AG04450 (cell line): ENCODE data around the gene HKDC1. TPM values are rescaled to one million over a fixed set of nuclear protein-coding genes. Genes with fewer than 3 reads are reported as not detected.

Source experiments
- CTCF ChIA-PET: fragments of 300-600, 350-600 bp; formaldehyde crosslinking; extraction: SDS; loops from one replicate; lab custom pipeline; 2022; ENCODE audit warnings: antibody characterized with exemption, inconsistent platforms; lab: Charles Lee
- POLR2A ChIA-PET: fragments of 350-600 bp; formaldehyde crosslinking; extraction: SDS; loops from one replicate; lab custom pipeline; 2021; ENCODE audit warnings: antibody characterized with exemption, inconsistent platforms; lab: Yijun Ruan, JAX
- DNase-seq: peaks from one replicate; pipeline ENCODE4 v3.0.0-alpha.2; 2011; ENCODE audit warnings: low read depth, low spot score
- H3K27ac ChIP-seq: one replicate; pipeline ENCODE4 v1.5.1; 2012; ENCODE audit warnings: low read depth, low read length, control low read depth
- H3K27me3 ChIP-seq: one replicate; pipeline ENCODE4 v1.6.0; 2012; ENCODE audit warnings: low read length; ENCODE audit not compliant: control insufficient read depth, insufficient read depth
- H3K4me3 ChIP-seq: 2 replicates; pipeline ENCODE4 v1.5.1; 2011; ENCODE audit warnings: mild to moderate bottlenecking, low read depth, low read length, control low read depth
- H3K9me3 ChIP-seq: 2 replicates; pipeline ENCODE4 v1.5.1; 2012; ENCODE audit warnings: low read length; ENCODE audit not compliant: control insufficient read depth, insufficient read depth
- polyA plus RNA-seq: library from polyadenylated mRNA; depleted of rRNA; stranded (reverse); fragments of >200 nt; gene quantifications from 2 replicates; pipeline ENCODE4 v1.2.3, GENCODE V29; 2011
- TF ChIP-seq, protein P1 (sequence below): IDR thresholded peaks from 2 replicates; pipeline ENCODE4 v1.5.1; 2011; ENCODE audit warnings: low read depth, low read length, control low read depth, inconsistent platforms

Gene HKDC1
- polyA plus RNA-seq, 1 experiment: 0.47 TPM

DNA sequence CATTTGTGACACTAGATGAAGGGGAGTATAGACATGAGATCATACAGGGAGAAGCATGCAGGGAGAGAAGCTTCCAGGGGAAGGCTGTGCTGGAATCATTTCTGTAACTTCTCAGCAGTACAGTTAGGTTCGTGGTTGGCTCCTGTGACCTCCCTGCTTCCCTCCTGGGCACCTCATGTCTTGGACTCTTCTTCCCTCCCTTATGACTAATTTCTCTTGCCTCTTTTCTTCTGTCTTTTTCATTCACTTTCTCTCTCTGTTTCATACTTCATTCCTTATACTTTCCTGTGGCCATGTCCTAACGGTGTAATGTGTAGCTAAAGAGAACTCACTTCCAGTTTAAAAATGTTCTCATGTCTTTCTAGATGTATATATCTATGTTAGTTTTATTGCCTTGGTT, 19.1 kb upstream of the HKDC1 start:
- POLR2A ChIA-PET: no interaction called here
- H3K9me3 ChIP-seq: no peaks in the 10 kb centered on the region
- CTCF ChIA-PET: no interaction called here
- H3K27ac ChIP-seq: no peak overlapping the region
- DNase-seq: no peak
- H3K27me3 ChIP-seq: no peaks in the 10 kb centered on the region
- no peak overlapping the region for H3K4me3 ChIP-seq
- TF ChIP-seq, protein P1, sequence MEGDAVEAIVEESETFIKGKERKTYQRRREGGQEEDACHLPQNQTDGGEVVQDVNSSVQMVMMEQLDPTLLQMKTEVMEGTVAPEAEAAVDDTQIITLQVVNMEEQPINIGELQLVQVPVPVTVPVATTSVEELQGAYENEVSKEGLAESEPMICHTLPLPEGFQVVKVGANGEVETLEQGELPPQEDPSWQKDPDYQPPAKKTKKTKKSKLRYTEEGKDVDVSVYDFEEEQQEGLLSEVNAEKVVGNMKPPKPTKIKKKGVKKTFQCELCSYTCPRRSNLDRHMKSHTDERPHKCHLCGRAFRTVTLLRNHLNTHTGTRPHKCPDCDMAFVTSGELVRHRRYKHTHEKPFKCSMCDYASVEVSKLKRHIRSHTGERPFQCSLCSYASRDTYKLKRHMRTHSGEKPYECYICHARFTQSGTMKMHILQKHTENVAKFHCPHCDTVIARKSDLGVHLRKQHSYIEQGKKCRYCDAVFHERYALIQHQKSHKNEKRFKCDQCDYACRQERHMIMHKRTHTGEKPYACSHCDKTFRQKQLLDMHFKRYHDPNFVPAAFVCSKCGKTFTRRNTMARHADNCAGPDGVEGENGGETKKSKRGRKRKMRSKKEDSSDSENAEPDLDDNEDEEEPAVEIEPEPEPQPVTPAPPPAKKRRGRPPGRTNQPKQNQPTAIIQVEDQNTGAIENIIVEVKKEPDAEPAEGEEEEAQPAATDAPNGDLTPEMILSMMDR: no peak

DNA sequence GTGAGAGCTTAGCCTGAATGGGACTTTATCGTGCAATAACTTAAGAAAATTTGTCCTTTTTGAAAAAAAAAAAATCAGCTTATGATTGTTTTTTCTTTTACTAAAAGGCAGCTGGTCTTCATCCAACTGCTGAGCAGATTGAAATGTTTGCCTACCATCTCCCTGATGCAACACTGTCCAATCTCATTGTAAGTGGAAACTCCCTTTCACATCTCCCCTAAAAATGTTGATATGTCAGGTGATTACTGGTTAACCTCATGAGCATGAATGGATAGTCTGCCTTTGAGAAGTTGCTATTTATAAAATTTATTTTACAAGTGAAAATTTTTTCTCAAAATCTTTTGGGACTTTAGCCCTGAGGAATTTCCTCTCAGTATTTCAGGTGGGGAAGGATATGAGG, 17.8 kb upstream of the HKDC1 start:
- peak; percentile 11 for DNase-seq
- H3K9me3 ChIP-seq: no peaks in the 10 kb centered on the region
- no peak overlapping the region for H3K27ac ChIP-seq
- TF ChIP-seq, protein P1: no peak
- H3K27me3 ChIP-seq: no peaks in the 10 kb centered on the region
- ChIA-PET POLR2A (no interaction called here), CTCF (interaction anchor here (0.9 kb wide), 1 partner anchor 206 kb away, joined by 3 read pairs; no protein-coding TSS in a partner anchor)
- H3K4me3 ChIP-seq: no peak overlapping the region

DNA sequence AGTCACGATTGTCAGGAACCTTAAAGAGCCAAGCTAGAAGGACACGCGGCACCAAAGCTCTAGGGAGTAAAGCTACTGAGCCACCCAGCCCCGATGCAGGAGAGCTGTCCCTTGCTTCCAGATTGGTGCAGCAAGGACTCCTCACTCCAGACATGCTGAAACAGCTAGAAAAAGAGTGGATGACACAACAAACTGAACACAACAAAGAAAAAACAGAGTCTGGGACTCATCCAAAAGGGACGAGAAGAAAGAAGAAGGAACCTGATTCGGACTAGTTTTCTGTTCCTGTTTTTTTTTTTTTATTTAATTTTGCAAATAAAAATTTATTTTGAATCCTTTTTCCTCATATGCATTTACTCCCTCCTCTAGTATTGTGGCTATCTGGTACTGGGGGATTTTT, 11.4 kb upstream of the HKDC1 start:
- H3K4me3 ChIP-seq: no peak overlapping the region
- CTCF ChIA-PET: interaction anchor here (1.1 kb wide), 1 partner anchor 199 kb away, joined by 3 read pairs; no protein-coding TSS in a partner anchor
- TF ChIP-seq, protein P1: no peak
- H3K27me3 ChIP-seq: no peaks in the 10 kb centered on the region
- no peaks in the 10 kb centered on the region for H3K9me3 ChIP-seq
- POLR2A ChIA-PET: no interaction called here
- H3K27ac ChIP-seq: no peak overlapping the region
- DNase-seq: no peak

DNA sequence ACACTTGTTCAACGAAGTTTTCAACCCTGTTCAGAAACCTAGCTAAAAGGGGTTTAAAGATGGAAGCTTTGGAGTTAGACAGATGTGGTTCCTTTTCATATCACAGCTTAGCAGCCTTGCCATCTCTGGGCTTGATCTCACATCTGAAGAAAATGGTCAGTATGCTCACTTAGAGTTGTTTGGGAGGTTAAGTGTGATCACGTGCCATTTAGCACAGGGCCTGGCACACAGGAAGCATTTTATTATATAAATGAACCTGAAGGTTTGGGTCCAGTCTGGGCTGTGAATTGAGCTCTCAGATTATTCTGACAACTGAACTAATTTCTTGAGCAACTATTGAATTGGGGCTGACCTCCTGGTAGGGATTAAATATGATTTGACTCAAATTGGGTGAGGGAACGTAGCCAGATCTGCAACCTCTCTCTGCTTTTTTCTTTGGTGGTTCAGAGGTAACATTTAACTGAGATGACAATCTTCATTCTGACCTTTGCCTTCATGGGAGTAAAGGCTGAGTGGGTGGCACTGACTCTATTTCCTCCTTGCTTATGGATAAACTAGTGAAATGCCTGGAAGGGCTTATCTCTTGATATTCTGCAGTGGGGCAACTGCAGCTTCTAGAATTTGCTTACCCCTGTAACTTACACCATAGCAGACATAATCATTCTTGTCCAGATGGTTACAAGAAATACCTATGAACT, 10.2 kb upstream of the HKDC1 start:
- no peaks in the 10 kb centered on the region for H3K9me3 ChIP-seq
- no peak overlapping the region for H3K27ac ChIP-seq
- no peak overlapping the region for H3K4me3 ChIP-seq
- DNase-seq: no peak
- POLR2A ChIA-PET: interaction anchor here (0.6 kb wide), 1 partner anchor 116 kb away, joined by 3 read pairs; no protein-coding TSS in a partner anchor
- CTCF ChIA-PET: interaction anchor here (0.7 to 1.2 kb wide), 2 partner anchors 10 to 198 kb away, joined by 4 to 5 read pairs; partner anchors contain the start of gene HKDC1
- no peaks in the 10 kb centered on the region for H3K27me3 ChIP-seq
- TF ChIP-seq, protein P1: no peak

DNA sequence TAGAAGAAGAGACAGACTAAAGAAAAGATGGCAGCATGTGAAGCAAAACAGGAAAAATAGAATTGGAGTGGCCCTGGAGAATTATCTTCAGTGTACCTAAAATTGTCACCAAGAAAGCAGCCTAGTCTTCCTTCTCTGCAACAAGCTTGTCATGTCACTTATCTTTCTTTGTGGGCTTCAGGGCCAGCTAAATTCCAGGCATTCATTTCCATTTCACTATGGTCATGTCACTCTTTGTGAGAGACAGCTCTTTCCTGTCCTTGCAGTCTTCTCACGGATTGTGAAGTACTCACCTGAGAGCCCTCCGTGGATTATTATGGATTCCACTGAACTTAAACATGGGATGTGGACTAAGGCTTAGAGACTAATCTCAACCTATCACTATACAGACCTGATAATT, 9.0 kb upstream of the HKDC1 start:
- no peak overlapping the region for H3K27ac ChIP-seq
- no peak for DNase-seq
- TF ChIP-seq, protein P1: no peak
- ChIA-PET POLR2A (no interaction called here), CTCF (interaction anchor here (1.2 kb wide), 1 partner anchor 9 kb away, joined by 4 read pairs; the partner anchor contains the start of gene HKDC1)
- H3K4me3 ChIP-seq: no peak overlapping the region
- no peaks in the 10 kb centered on the region for H3K27me3 ChIP-seq
- no peaks in the 10 kb centered on the region for H3K9me3 ChIP-seq
